Stimulated activated naive CD4-positive, alpha-beta T cell (primary cell): Measurements from ENCODE around the gene NTSR1.

Source experiments
- DNase-seq, 6 experiments: peaks; one replicate each; lab custom pipeline; 2025; lab: John Stamatoyannopoulos, UW

Gene NTSR1

GRCh38 chr20:62725596-62726268, 17.1 kb downstream of the NTSR1 start:
- no peak for DNase-seq

- no peak for DNase-seq
These were observed 17.6 kb downstream of the NTSR1 start for GRCh38 chr20:62726276-62726675.

GRCh38 chr20:62726716-62727583, 18.3 kb downstream of the NTSR1 start:
- no peak for DNase-seq

GRCh38 chr20:62727584-62728027, 19.0 kb downstream of the NTSR1 start:
- DNase-seq = no peak

DNA sequence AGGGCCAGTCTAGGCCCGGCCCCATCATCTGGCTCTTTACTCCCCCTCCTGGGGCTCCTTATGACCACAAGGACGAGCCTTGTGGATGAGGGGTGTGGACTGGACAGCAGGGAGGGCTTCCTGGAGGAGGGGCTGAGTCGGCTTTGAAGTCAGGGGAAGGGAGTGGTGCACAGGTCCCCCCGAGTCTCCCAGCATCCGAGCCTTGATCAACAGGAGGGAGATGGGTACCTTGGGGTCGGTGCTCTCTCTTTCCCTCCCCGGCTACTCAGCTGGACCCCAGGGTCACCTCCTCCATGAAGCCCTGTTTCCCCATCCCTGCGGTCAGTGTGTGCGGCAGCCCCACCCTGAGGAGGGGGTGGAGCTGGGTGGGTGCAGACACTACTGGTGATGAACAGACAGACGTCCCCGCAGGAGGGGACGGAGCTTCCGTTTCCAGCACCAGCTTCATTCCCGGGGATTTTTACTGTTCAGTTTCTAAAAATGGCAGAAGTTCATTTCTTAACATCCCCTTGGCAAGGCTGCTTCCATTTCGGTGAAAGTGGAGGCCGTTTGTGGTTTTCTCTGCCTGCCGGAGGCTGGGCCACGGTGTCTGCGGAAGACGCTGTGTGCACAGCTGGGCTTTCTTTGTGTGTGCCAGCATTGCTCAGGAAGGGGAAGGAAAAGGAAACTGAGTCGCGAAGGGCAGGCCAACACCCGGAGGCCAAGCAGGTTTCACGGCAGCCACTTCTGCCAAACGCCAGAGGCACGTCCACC, 19.6 kb downstream of the NTSR1 start:
- DNase-seq = no peak

- no peak for DNase-seq
These were observed 20.2 kb downstream of the NTSR1 start for GRCh38 chr20:62728781-62729300.

- no peak for DNase-seq
These were observed 21.8 kb downstream of the NTSR1 start for GRCh38 chr20:62730481-62730880.

DNA sequence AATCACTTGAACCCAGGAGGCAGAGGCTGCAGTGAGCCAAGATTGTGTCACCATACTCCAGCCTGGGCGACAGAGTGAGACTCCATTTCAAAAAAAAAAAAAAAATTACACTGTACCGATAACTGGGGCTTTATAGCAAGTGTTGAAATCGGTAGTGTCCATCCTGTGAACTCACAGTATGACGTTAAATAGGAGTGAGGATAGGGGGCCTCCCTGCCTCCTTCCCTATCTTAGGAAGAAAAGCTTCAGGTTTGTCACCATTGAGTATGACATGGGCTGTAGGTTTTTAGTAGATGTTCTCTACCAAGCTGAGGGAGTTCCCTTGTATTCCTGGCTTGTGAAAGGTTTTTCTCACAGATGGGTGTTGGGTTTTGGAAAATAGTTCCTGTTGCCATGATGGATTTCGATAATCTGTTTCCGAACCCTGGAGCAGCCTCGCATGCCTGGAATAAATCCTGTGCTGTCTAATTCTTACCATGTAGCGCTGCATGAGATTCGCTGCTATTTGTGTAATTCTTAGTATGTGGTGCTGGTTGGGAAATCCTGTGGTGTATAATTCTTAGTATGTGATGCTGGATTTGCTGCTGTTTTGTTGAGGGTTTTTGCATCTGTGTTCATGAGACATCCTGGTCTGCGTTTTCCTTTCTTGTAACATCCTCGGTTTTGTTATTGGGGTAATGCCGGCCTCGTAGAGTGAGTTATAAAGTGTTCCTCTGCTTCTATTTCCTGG, 23.6 kb downstream of the NTSR1 start:
- no peak for DNase-seq

DNA sequence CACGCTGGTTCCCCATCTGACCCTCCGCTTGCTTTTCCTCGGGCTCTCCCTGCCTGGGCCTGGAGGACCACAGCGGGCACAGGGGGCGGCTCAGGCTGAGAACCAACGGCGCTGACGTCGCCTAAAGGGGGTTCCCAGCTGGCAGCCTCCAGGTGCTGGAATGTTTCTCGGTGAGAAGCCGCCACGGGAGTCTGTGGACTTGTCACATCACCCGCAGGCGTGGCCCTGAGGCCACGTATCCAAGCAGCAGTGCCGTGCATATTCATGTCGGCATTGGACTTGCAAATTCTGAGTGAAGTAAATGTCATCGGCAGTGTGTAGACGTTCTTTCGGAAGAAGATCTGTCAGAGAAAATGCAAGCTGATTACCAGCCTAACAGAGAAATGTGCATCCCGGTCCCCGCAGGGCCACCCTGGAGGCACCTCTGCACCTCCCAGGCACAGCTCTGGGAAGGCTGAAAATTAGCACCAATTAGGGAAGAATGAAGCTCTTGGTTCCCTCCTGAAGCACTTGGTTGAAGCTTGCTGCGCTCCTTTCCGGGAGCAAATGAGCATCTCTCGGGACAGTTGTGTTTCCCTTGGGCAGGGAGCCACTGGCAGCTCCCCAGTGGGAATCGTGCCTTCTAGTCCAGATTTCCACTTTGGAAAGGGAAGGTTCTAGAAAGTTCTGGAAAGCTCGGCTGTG, 24.3 kb downstream of the NTSR1 start:
- DNase-seq = no peak

DNA sequence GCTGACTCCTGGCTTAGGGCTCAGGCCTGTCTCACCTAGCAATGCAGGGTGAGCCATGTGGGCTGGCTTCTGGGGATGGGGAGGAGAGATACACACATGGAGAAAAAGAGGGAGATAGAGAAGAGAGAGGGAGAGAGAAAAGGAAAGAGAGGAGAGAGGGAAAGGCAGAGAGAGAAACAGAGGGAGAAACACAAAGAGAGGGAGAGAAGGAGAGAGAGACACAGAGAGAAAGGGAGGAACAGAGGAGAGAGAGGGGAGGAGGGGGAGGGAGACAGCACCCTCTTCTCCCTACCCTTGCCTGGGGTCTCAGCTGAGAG, 24.8 kb downstream of the NTSR1 start:
- DNase-seq = no peak

DNA sequence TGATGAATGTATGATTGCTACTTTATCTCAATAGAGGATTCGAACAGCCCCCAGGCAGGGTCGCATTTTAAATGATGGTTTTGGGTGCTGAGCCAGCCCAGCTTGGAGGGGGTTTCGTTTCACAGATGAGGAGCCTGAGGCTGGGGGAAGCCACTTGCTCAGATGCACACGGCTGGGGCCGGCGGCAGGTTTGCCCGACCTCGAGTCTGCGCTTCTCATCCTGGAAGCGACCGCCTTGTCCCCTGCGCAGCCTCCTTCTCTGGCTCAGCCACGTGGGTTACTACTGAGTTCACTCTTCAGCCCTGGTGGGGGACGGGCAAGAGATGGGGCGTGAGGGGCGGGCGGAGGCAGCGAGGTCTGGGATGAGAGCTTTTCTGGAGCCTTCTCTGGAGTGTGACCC, 25.3 kb downstream of the NTSR1 start:
- no peak for DNase-seq

DNA sequence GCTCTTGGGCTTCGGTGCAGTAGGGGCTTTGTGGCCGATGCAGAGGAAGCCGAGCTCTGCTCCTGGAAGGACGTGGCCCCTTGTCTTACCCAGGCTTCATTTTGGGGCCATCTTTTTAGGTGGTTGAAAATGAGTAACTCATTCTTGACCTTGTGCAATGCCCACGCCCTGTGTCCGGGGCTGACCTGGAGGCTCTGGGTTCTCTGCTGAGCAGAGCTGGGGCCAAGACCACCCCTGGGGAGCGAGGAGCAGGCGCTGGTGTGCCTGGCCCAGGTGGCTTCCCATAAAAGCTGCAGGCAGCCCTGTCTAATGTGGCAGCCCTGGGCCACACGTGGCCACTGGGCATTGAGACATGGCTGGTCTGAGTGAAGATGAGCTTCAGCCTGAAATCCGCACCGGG, 25.7 kb downstream of the NTSR1 start:
- DNase-seq = no peak

- no peak for DNase-seq
These were observed 26.2 kb downstream of the NTSR1 start for GRCh38 chr20:62734881-62735280.

DNA sequence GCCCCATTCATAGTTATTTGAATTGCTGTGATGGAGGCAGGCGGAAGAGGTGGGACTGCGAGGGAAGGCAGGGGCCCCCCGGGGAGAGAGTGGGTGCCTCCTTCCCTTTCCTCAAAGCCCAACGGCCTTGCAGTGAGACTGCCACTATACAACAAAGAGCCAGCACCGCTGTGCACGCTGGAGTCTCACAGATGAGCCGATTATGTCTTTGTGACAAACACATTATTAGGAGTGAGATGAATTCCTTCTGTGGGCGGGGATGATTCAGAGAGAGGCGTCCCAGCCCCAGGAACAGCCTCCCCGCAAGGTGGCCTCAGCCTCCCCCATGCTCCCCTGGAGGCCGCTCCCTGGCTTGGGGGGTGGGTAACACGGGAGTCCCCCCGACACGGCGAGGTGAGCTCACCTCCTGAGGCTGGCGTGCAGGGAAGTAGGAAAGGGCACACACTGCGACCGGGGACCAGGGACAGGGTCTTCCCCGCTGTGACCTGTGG, 26.7 kb downstream of the NTSR1 start:
- DNase-seq = no peak

- DNase-seq = no peak
These were observed 27.4 kb downstream of the NTSR1 start for GRCh38 chr20:62736026-62736406.

GRCh38 chr20:62736407-62737071, 27.9 kb downstream of the NTSR1 start:
- no peak for DNase-seq

DNA sequence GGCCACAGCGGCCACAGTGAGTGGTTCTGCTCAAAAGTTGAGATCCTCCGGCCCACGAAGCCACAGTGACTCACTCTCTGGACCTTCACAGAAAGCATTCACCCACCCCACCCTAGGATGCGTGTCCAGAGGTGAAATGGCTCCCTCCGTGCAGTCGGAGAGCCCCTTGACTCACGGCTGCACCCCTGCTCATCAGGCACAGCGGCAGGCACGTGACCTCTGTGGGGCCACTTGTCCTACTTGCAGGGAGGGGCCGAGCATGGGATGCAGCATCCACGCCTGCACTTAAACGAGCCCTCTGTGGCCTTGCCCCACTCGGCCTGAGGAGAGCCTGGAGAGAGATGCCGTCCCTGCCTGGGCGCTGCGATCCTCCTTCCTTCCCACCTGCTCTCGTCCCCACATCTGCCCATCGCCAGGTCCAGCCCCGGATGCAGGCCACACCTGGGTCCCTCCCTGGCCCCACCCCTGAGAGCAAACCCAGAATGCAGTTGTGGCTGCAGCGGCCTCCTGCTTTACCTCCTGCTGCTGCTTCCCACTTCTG, 28.7 kb downstream of the NTSR1 start:
- no peak for DNase-seq

GRCh38 chr20:62738025-62738881, 29.6 kb downstream of the NTSR1 start:
- no peak for DNase-seq

GRCh38 chr20:62739067-62739466, 30.4 kb downstream of the NTSR1 start:
- DNase-seq = no peak
